Vagina (tissue), 2 donors: Measurements from ENCODE around the gene STK11.

Experiments
- POLR2A ChIP-seq, 2 donors: fragments of 450-650 bp; IDR thresholded peaks; one replicate each; pipeline ENCODE4 v1.6.1; 2017; ENCODE audit warnings: antibody characterized with exemption in 2 of 2, mild to moderate bottlenecking in 2 of 2, moderate library complexity in 2 of 2
- TF ChIP-seq, protein P1 (sequence below), 3 experiments: fragments of 450-650 bp in 2 of 3; fragments of 200-600 bp in 1 of 3; sonication (generic) in 1 of 3; IDR thresholded peaks; one replicate each; pipeline ENCODE4 v1.5.1; 2017 to 2019; ENCODE audit warnings: antibody characterized with exemption in 3 of 3, mild to moderate bottlenecking in 2 of 3, moderate library complexity in 2 of 3

DNA sequence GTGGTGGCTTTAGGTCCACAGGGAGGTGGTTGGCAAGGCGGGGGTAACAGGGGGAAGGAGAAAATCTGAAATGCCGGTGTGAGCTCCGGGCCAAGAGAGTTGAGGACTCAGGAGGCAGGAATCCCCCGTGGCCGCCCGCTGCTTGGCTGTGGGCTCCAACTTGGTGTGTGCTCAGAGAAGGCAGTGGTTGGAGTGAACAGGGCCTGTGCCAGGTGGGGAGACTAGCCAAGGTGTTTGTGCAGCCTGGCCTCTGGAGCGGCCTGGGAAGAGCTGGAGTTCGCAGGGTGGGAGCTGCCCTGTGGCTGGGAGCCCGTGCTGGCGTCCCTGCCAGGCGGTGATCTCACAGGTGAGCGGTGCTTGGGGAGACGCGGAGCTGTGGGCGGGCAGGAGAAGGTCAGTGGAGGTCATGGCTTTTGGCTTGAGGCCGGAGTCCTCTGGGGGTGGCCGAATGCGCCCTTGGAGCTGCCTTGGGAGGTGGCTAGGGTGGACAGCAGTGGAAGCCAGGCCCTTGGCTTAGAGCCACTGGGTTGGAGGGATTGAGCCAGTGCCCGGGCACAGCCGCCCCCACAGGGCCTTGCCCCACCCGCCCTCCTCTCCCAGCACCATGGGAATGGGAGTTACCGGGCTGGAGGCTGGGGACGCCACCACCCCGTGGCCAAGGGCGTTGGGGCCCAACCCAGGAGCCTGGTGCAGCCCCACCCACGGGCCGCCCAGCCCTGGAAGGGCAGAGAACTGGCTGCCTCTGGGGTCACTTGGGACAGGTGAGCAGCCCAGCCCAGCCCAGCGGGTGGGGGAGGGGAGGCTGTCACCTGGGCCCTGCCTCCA, 56.4 kb downstream of the STK11 start:
- TF ChIP-seq, protein P1, sequence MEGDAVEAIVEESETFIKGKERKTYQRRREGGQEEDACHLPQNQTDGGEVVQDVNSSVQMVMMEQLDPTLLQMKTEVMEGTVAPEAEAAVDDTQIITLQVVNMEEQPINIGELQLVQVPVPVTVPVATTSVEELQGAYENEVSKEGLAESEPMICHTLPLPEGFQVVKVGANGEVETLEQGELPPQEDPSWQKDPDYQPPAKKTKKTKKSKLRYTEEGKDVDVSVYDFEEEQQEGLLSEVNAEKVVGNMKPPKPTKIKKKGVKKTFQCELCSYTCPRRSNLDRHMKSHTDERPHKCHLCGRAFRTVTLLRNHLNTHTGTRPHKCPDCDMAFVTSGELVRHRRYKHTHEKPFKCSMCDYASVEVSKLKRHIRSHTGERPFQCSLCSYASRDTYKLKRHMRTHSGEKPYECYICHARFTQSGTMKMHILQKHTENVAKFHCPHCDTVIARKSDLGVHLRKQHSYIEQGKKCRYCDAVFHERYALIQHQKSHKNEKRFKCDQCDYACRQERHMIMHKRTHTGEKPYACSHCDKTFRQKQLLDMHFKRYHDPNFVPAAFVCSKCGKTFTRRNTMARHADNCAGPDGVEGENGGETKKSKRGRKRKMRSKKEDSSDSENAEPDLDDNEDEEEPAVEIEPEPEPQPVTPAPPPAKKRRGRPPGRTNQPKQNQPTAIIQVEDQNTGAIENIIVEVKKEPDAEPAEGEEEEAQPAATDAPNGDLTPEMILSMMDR (IDR thresholded peaks at IDR 0.05) = no peak
- TF ChIP-seq POLR2A (IDR thresholded peaks at IDR 0.05) = no peak
